Measurements from ENCODE around the gene SLC38A9. TPM values are rescaled to one million over a fixed set of nuclear protein-coding genes. Genes with fewer than 3 reads are reported as not detected.
A peak's percentile ranks its signal among the peaks of the same experiment; 100 is the strongest.

Gene SLC38A9
- total RNA-seq, 2 donors from 2014 or later = 38.5 to 41.7 TPM

DNA sequence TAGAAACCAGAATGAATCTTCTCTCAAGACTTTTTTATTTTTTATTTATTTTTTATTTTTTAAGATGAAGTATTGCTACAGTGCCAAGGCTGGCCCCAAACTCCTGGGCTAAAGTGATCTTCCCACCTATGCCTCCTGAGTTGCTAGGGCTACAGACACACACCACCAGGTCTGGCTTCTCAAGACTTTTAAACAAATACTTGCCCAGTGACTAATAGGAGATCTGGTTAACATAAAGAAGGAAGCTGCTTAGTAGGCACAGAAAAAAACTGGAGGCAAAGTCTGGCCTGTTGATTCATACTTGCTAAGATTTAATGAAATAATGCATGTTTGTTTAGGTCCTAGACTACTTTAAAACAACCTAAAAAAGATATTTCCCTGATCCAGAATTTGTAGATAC is 43.8 kb downstream of the SLC38A9 start:
- H3K9ac ChIP-seq (ENCODE audit: extremely low read depth, low read length, poor library complexity, severe bottlenecking) = no peak overlapping the region
- peaks cover 35% of the 10 kb centered on the region for H3K36me3 Mint-ChIP-seq (ENCODE audit: low read depth)
- no peaks in the 10 kb centered on the region for H3K4me1 ChIP-seq (ENCODE audit: control insufficient read depth, insufficient read depth, low read length)
- no peaks in the 10 kb centered on the region for H3K9me3 Mint-ChIP-seq
- H3K4me3 Mint-ChIP-seq = no peak overlapping the region
- peak overlapping the region; percentile 66 for H3K27ac Mint-ChIP-seq
- H3K27me3 Mint-ChIP-seq (ENCODE audit: insufficient read depth) = no peaks in the 10 kb centered on the region
- H3K27ac ChIP-seq (ENCODE audit: low read depth, low read length) = no peak overlapping the region
- TF ChIP-seq CTCF (conservative IDR thresholded peaks at IDR 0.05) = no peak
- H3K27me3 ChIP-seq (ENCODE audit: control insufficient read depth, insufficient read depth, low read length, poor library complexity, severe bottlenecking) = no peaks in the 10 kb centered on the region
- H3K4me1 Mint-ChIP-seq = peaks cover 5% of the 10 kb centered on the region
- no peak for DNase-seq
- peaks cover 47% of the 10 kb centered on the region for H3K36me3 ChIP-seq (ENCODE audit: control insufficient read depth, insufficient read depth, low read length)
- no peaks in the 10 kb centered on the region for H3K9me3 ChIP-seq (ENCODE audit: control insufficient read depth, low read length)
- H3K4me3 ChIP-seq (ENCODE audit: low read length) = no peak overlapping the region

- H3K4me1 ChIP-seq (ENCODE audit: control insufficient read depth, insufficient read depth, low read length) = no peaks in the 10 kb centered on the region
- H3K9ac ChIP-seq (ENCODE audit: extremely low read depth, low read length, poor library complexity, severe bottlenecking) = no peak overlapping the region
- no peak for DNase-seq
- no peaks in the 10 kb centered on the region for H3K9me3 ChIP-seq (ENCODE audit: control insufficient read depth, low read length)
- H3K27me3 Mint-ChIP-seq (ENCODE audit: insufficient read depth) = no peaks in the 10 kb centered on the region
- no peaks in the 10 kb centered on the region for H3K9me3 Mint-ChIP-seq
- peaks cover 47% of the 10 kb centered on the region for H3K36me3 ChIP-seq (ENCODE audit: control insufficient read depth, insufficient read depth, low read length)
- H3K27ac Mint-ChIP-seq = no peak overlapping the region
- TF ChIP-seq CTCF (conservative IDR thresholded peaks at IDR 0.05) = no peak
- H3K36me3 Mint-ChIP-seq (ENCODE audit: low read depth) = peaks cover 37% of the 10 kb centered on the region
- no peaks in the 10 kb centered on the region for H3K27me3 ChIP-seq (ENCODE audit: control insufficient read depth, insufficient read depth, low read length, poor library complexity, severe bottlenecking)
- no peak overlapping the region for H3K27ac ChIP-seq (ENCODE audit: low read depth, low read length)
- WGBS, 2 experiments (ENCODE audit: insufficient coverage in 1 of 2, insufficient read length in 1 of 2) = 92 to 93% methylated on average over 3 of the region's 3 CpGs
- peaks cover 5% of the 10 kb centered on the region for H3K4me1 Mint-ChIP-seq
- H3K4me3 ChIP-seq (ENCODE audit: low read length) = no peak overlapping the region
- no peak overlapping the region for H3K4me3 Mint-ChIP-seq
These were observed 44.2 kb downstream of the SLC38A9 start for GRCh38 chr5:55667938-55668337.

GRCh38 chr5:55665065-55665464 is 47.1 kb downstream of the SLC38A9 start:
- WGBS, 2 experiments (ENCODE audit: insufficient coverage in 1 of 2, insufficient read length in 1 of 2) = 91 to 97% methylated on average over 6 to 8 of the region's 8 CpGs
- H3K36me3 ChIP-seq (ENCODE audit: control insufficient read depth, insufficient read depth, low read length) = peaks cover 54% of the 10 kb centered on the region
- H3K27ac ChIP-seq (ENCODE audit: low read depth, low read length) = no peak overlapping the region
- no peak for DNase-seq
- peaks cover 10% of the 10 kb centered on the region for H3K9me3 ChIP-seq (ENCODE audit: control insufficient read depth, low read length)
- Mint-ChIP-seq H3K27me3 (ENCODE audit: insufficient read depth) (no peaks in the 10 kb centered on the region), H3K4me1 (peaks cover 5% of the 10 kb centered on the region), H3K4me3 (no peak overlapping the region), H3K27ac (no peak overlapping the region), H3K9me3 (peaks cover 6% of the 10 kb centered on the region), H3K36me3 (ENCODE audit: low read depth) (peaks cover 48% of the 10 kb centered on the region)
- no peaks in the 10 kb centered on the region for H3K27me3 ChIP-seq (ENCODE audit: control insufficient read depth, insufficient read depth, low read length, poor library complexity, severe bottlenecking)
- H3K4me3 ChIP-seq (ENCODE audit: low read length) = no peak overlapping the region
- no peaks in the 10 kb centered on the region for H3K4me1 ChIP-seq (ENCODE audit: control insufficient read depth, insufficient read depth, low read length)
- H3K9ac ChIP-seq (ENCODE audit: extremely low read depth, low read length, poor library complexity, severe bottlenecking) = no peak overlapping the region
- no peak for TF ChIP-seq CTCF (conservative IDR thresholded peaks at IDR 0.05)

Data from endodermal cell (in vitro differentiated cells).